GM18505 (cell line): ENCODE data around the gene MICALL2.

Source experiments
- ATAC-seq: cut with Tn5 transposase; IDR thresholded peaks from one replicate; pipeline ENCODE4 v1.9.1; 2021; ENCODE audit not compliant: unreplicated experiment
- POLR2A ChIP-seq: IDR thresholded peaks from 4 replicates; pipeline ENCODE4 v1.6.1; 2011; ENCODE audit warnings: borderline replicate concordance; ENCODE audit not compliant: insufficient read depth, insufficient read length; ENCODE audit errors: extremely low read depth

Gene MICALL2

DNA sequence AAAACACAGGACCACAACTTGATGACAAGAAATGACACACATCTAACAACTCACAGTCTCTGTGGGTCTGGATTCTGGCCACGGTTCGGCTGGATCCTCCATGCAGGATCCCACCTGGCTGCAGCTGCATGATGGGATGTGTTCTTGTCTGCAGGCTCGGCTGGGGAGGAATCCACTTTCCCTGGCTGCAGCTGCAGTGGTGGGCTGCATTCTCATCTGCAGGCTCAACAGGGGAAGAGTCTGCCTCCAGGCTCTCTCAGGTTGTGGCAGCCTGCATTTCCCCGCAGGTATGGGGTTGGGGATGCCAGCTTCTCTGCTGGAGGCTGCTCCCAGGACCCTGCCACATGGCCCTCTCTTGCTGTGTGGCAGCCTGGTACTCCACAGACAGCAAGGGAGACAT is 64.9 kb downstream of the MICALL2 start:
- TF ChIP-seq POLR2A = no peak
- no peak for ATAC-seq

DNA sequence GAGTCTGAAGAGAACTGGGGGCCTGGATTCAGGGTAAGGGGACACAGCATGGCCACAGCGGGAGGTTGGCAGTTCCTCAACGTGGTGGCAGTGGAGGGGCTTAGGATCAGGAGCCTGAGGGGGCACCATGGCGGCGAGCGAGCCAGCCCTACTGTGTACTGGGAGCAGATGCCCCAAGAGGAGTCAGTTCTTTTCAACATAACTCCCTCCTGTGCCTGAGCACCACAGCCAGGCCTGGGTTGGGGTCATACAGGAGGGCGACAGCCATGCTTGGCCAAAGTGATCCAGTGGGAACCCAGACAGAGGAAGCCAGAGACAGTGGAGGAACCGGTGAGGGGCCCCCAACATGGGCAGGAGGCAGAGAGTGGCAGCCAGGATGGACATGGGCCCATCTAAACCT is 65.8 kb downstream of the MICALL2 start:
- no peak for TF ChIP-seq POLR2A
- ATAC-seq = no peak

DNA sequence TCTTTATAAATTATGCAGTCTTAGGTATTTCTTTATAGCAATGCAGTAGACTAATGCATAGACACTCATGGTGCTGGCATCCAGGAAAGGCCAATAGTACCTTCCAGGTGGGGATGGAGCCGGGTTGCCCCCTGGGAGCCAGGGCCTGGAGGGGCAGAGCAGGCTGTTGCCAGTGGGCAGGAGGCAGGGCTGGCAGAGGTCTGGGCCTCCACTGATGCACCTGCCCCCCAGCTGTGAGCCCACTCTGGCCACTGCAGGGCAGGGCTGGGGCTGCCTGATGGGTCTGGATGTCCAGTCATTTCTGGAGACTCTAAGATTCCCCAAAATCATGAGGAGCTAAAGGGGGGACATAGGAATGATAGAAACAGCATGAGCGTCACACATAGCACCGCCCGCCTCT is 66.7 kb downstream of the MICALL2 start:
- TF ChIP-seq POLR2A = no peak
- no peak for ATAC-seq

DNA sequence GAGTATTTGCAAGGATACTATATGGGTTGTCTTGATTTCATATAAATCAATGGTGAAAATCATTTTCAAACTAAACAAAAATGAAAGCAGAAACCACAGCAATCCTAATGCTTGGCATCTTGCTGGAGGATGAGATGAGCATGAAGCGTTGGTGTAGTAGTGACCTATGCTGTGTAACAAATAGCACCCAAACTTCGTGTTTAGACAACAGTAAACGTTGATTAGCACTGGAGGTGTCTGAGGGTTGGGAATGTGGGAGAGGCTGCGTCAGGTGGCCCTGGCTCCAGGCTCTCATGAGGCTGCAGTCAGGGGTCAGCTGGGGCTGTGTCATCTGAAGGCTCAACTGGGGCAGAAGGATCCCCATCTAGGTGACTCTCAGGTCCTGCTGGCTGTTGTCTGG is 67.8 kb downstream of the MICALL2 start:
- no peak for TF ChIP-seq POLR2A
- ATAC-seq = no peak

DNA sequence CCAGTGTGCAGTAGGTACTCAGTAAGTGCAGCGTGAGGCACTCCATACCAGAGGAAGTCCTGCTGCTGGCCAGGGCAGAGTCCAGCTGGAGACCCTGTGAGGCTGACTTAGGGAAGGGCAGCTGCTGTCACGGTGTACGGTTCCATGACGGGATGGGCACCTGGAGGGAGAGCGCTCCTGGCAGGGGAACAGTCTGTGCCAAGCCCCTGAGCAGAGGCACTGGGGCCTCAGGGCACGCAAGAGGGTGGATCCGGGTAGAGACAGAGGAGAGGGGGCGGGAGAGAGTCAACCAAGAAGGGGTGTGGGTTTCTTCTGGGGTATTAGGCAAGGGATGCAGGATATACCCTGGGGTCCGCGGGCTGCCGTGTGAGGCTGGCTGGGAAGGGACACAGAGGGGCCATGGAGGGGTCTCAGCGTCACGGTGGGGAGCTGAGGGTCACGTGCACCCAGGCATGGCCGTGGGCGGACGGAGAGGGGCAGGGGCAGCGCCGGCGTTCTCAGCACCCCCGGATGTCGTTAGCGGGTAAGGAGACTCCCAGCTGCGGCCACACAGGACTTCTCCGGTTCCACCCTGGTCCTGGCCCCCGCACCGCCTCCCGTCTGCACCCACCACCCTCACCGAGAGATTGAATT is 70.5 kb downstream of the MICALL2 start:
- no peak for TF ChIP-seq POLR2A
- ATAC-seq = no peak

DNA sequence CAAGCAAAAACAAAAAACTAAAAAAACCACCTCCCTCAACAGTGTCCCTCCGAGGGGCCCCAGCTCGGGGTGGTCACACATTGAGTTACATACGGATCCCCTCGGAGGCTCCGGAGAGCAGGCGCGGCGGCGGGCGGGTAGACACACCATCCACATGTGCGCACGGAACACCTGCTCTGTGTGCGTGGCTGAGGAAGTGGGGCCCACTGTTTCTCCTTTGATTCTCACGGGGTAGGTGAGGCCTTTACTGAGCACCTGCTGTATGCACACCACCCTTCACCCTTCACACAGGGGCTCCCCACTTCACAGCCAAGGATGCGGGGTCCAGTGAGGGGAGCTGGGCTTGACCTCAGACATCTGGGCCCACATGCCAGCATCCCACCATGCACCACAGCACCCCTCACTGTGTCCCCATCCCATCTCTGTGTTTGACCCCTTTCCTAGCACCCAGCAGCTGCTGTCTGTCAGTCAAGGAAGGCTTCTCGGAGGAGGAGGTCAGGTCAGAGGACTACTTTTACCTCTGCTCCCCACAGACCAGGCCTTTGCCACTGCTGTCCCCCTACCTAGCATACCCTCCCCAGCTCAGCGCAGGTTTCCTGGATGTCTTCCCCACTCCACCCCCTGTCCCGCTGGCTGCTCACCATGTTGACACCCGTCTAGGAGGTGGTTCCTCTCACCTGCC is 71.1 kb downstream of the MICALL2 start:
- ATAC-seq = no peak

DNA sequence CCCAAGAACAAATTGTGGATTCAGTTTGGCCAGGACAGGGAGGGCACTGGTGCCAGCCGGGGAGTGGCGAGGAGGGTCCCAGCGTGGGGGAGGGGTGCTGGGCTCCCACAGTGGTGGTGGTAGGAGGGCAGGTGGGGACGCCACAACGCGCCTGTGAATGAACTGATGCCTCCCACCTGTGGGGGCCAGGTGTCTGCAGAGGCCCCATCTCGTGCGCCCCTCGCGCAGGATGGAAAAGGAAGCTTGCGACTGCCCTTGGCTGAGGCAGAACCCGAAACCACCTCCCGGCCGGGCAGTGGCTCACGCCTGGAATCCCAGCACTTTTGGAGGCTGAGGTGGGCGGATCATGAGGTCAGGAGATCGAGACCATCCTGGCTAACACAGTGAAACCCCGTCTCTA is 72.0 kb downstream of the MICALL2 start:
- TF ChIP-seq POLR2A = no peak
- no peak for ATAC-seq

More for the DNA sequence above, 71.1 kb downstream of the MICALL2 start:
- TF ChIP-seq POLR2A = no peak

DNA sequence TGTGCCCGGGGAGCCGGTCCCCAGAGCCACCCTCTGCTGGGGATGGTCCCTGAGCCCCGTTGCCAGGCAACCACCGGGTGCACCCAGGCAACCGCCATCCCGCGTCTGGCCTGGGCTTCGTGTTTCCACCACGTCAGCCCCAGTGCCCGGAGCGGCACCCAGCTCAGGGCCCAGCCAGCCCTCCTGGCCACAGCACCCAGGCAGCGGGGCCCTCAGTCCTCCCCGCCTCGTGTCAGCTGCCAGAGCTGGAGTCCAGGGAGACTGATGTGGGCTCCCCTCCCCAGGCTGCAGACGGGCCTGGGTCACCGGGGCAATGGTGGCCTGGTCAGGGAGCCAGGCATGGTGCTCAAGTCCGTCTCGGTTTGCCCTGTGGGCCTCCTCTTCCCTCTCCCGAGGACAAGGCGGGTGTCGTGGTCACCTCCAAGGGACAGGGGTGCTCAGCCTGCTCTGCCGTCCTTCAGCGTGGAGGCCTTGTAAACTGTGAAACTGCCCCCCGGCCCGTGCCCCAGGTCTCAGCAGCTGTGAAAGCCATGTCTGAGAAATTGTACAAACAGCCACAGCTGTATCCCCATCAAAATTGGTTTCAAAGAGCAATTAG is 72.5 kb downstream of the MICALL2 start:
- no peak for ATAC-seq
- no peak for TF ChIP-seq POLR2A

DNA sequence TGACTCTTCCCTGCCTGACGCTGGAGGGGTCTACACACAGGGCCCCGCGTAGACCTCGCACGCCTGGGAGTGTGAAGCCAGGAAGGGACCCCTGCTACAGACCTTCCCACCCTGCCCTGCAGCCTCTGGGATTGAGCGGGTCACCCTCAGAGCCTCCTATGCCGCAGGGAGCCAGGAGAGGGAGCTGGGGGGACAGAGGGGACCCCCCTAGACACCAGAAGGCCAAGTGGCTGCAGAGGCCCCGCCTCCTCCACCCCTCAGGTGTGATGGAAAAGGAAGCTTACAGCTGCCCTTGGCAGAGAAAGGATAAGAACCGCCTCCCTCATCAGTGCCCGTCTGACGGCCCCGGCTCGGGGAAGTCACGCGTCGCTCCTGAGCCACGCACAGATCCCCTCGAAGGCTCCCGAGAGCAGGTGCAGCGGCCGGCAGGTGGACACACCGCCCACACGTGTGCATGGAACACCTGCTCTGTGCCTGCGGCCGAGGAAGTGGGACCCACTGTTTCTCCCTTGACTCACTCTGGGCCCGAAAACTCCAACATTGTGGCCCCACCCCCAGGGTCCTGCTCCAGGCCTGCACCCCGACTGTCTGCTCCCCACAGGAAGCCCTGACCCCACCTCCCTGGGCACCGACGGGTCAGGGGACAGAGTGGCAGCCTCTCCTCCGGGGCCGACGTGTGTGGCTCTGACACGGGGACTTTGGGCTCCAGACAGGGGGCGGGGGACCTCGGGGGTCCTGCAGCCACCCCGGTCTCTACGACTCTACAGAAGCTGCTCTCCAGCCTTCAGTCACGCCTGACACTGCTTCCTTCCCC is 73.3 kb downstream of the MICALL2 start:
- ATAC-seq = no peak

DNA sequence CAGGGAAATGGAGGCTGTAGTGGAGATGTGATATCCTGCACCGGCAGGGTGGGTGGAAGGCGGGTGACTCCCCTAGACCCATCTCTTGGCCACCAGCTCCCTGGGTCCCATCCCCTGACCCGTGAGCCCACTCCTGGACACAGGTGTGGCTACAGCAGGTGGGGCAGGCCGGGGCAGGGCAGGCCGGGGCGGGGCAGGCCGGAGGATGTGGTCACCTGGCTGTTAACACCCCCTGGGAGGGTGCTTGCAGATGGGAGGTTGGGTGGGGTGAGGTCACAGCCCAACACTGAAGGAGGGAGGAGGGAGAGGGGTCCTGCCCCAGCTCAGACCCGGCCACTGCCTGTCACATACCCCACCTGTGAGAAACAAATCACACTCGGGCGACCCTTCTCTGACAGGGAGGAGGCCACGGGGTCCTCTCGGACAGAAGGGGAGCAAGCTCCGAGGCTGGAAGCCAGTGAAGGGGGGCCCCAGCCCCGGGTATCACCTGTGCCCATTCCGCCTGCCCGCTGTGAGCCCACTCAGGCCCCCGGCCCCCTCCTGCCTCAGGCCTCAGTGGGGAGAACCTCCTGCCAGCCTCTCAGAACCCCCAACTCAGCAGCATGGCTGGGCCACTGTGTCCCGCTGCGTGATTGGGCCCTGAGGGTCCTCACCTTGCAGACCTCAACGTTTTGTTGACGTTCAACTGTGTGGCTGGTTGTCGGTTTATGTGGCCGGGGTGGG is 74.0 kb downstream of the MICALL2 start:
- TF ChIP-seq POLR2A = no peak
- no peak for ATAC-seq

More for the DNA sequence above, 73.3 kb downstream of the MICALL2 start:
- no peak for TF ChIP-seq POLR2A
